RWPE2 (cell line): Measurements from ENCODE around the gene EIF4A3.
A peak's percentile ranks its signal among the peaks of the same experiment; 100 is the strongest.

ENCODE experiments used
- ATAC-seq: fragments of 200-7000 bp; cut with Tn5 transposase; 3 replicates; pipeline ENCODE4 v1.9.1; 2021; ENCODE audit warnings: low read depth
- DNase-seq: peaks from one replicate; pipeline ENCODE4 v3.0.0-alpha.2; 2020; ENCODE audit warnings: low spot score
- H3K27ac ChIP-seq: fragments of 450-650 bp; 2 replicates; pipeline ENCODE4 v1.5.1; 2017; ENCODE audit warnings: mild to moderate bottlenecking; ENCODE audit not compliant: poor library complexity, severe bottlenecking
- H3K27me3 ChIP-seq: fragments of 250-450 bp; sonication (Bioruptor Pico); 2 replicates; pipeline ENCODE4 v1.5.1; 2021; ENCODE audit warnings: mild to moderate bottlenecking, moderate library complexity; ENCODE audit not compliant: insufficient read depth, poor library complexity, severe bottlenecking
- H3K36me3 ChIP-seq: fragments of 250-450 bp; sonication (Bioruptor Pico); 2 replicates; pipeline ENCODE4 v1.5.1; 2020; ENCODE audit warnings: low read depth, mild to moderate bottlenecking, moderate library complexity
- H3K4me1 ChIP-seq: fragments of 250-450 bp; sonication (Bioruptor Pico); 2 replicates; pipeline ENCODE4 v1.5.1; 2021; ENCODE audit warnings: mild to moderate bottlenecking, moderate library complexity; ENCODE audit not compliant: insufficient read depth, poor library complexity, severe bottlenecking
- H3K4me3 ChIP-seq: fragments of 250-450 bp; sonication (Bioruptor Pico); 2 replicates; pipeline ENCODE4 v1.5.1; 2021; ENCODE audit warnings: mild to moderate bottlenecking, moderate library complexity; ENCODE audit not compliant: severe bottlenecking
- H3K9me3 ChIP-seq: fragments of 250-450 bp; sonication (Bioruptor Pico); 2 replicates; pipeline ENCODE4 v1.5.1; 2021; ENCODE audit warnings: mild to moderate bottlenecking, moderate library complexity; ENCODE audit not compliant: severe bottlenecking
- CTCF ChIP-seq: fragments of 450-650 bp; IDR thresholded peaks from one replicate; pipeline ENCODE4 v1.5.1; 2017; ENCODE audit warnings: mild to moderate bottlenecking, moderate library complexity; ENCODE audit not compliant: poor library complexity, severe bottlenecking

EIF4A3 gene

GRCh38 chr17:80110927-80111701, 35.8 kb downstream of the EIF4A3 start:
- ATAC-seq (no peak), DNase-seq (peak; percentile 73)
- H3K27ac ChIP-seq, result no peak overlapping the region
- H3K36me3 ChIP-seq, result no peaks in the 10 kb centered on the region
- H3K9me3 ChIP-seq, result no peaks in the 10 kb centered on the region
- H3K4me3 ChIP-seq, result no peak overlapping the region
- no peak for TF ChIP-seq CTCF
- peaks cover 11% of the 10 kb centered on the region for H3K4me1 ChIP-seq
- no peaks in the 10 kb centered on the region for H3K27me3 ChIP-seq

GRCh38 chr17:80110447-80110812, 36.5 kb downstream of the EIF4A3 start:
- no peak overlapping the region for H3K4me3 ChIP-seq
- DNase-seq, result no peak
- no peaks in the 10 kb centered on the region for H3K27me3 ChIP-seq

GRCh38 chr17:80109713-80110446, 37.0 kb downstream of the EIF4A3 start:
- no peak for TF ChIP-seq CTCF
- no peaks in the 10 kb centered on the region for H3K27me3 ChIP-seq
- peak; percentile 89 for ATAC-seq
- H3K9me3 ChIP-seq, result no peaks in the 10 kb centered on the region
- peaks cover 11% of the 10 kb centered on the region for H3K4me1 ChIP-seq
- H3K4me3 ChIP-seq, result no peak overlapping the region
- DNase-seq, result peak; percentile 94
- peak overlapping the region; percentile 19 for H3K27ac ChIP-seq
- no peaks in the 10 kb centered on the region for H3K36me3 ChIP-seq

More at GRCh38 chr17:80110447-80110812, 36.5 kb downstream of the EIF4A3 start:
- Histone ChIP-seq H3K36me3 (no peaks in the 10 kb centered on the region), H3K9me3 (no peaks in the 10 kb centered on the region), H3K4me1 (peaks cover 11% of the 10 kb centered on the region), H3K27ac (no peak overlapping the region)
- no peak for ATAC-seq
- no peak for TF ChIP-seq CTCF

- peak; percentile 26 for ATAC-seq
- no peaks in the 10 kb centered on the region for H3K9me3 ChIP-seq
- peaks cover 11% of the 10 kb centered on the region for H3K4me1 ChIP-seq
- H3K27me3 ChIP-seq, result no peaks in the 10 kb centered on the region
- no peak for TF ChIP-seq CTCF
- H3K4me3 ChIP-seq, result no peak overlapping the region
- no peaks in the 10 kb centered on the region for H3K36me3 ChIP-seq
- peak; percentile 39 for DNase-seq
- peak overlapping the region; percentile 19 for H3K27ac ChIP-seq
Observed at GRCh38 chr17:80109066-80109660, 37.8 kb downstream of the EIF4A3 start.
